Progenitor cell of endocrine pancreas (in vitro differentiated cells): ENCODE measurements around the gene FCGBP. TPM values are rescaled to one million over a fixed set of nuclear protein-coding genes. Genes with fewer than 3 reads are reported as not detected.

Experiments used
- DNase-seq: peaks from one replicate; pipeline ENCODE4 v3.0.0; 2021; ENCODE audit warnings: low spot score; ENCODE audit not compliant: unreplicated experiment
- H3K27ac Mint-ChIP-seq: 2 replicates; pipeline ENCODE4 v1.8.0; 2021; ENCODE audit warnings: mild to moderate bottlenecking, moderate library complexity, mixed read lengths
- H3K27me3 Mint-ChIP-seq: 2 replicates; pipeline ENCODE4 v1.8.0; 2021; ENCODE audit warnings: mixed read lengths
- H3K36me3 Mint-ChIP-seq: 2 replicates; pipeline ENCODE4 v1.8.0; 2022; ENCODE audit warnings: mixed read lengths; ENCODE audit not compliant: insufficient read depth
- H3K4me1 Mint-ChIP-seq: 2 replicates; pipeline ENCODE4 v1.8.0; 2021; ENCODE audit warnings: low read depth, mixed read lengths
- H3K4me3 Mint-ChIP-seq: 2 replicates; pipeline ENCODE4 v1.8.0; 2021; ENCODE audit warnings: low read depth, mild to moderate bottlenecking, moderate library complexity, mixed read lengths
- H3K9me3 Mint-ChIP-seq: 2 replicates; pipeline ENCODE4 v1.8.0; 2021; ENCODE audit warnings: low read depth, mixed read lengths
- total RNA-seq: library from RNA; stranded (reverse); gene quantifications from 2 replicates; pipeline ENCODE4 v1.2.1, GENCODE V29; 2021
- TF ChIP-seq, protein P1 (sequence below): fragments of 200-600 bp; sonication (generic); IDR thresholded peaks from one replicate; pipeline ENCODE4 v1.5.0; 2021; ENCODE audit warnings: antibody characterized with exemption, mild to moderate bottlenecking; ENCODE audit not compliant: unreplicated experiment

The FCGBP gene
- total RNA-seq, 1 donor from 2014 or later: 1.2 TPM

DNA sequence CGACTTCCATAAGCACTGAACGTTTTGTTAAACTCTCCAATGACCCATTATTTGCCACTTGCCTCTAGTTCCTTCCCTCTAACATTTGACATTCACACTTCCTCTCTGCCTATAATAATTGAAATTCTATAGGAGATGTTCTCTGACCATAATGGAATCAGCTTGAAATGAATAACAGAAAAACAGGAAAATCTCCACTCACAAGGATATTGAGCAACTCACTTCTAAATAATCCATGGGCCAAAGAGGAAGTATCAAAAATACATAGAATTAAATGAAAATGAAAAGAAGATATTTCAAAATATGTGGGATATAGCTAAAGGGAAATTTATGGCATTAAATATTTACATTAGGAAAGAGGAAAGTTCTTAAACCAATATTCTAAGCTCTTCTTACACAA, 3.4 kb upstream of the FCGBP start:
- peaks cover 27% of the 10 kb centered on the region for H3K4me1 Mint-ChIP-seq
- H3K36me3 Mint-ChIP-seq: peaks cover 3% of the 10 kb centered on the region
- peaks cover 9% of the 10 kb centered on the region for H3K9me3 Mint-ChIP-seq
- DNase-seq: no peak
- H3K4me3 Mint-ChIP-seq: no peak overlapping the region
- no peaks in the 10 kb centered on the region for H3K27me3 Mint-ChIP-seq
- peak overlapping the region; percentile 8 for H3K27ac Mint-ChIP-seq
- TF ChIP-seq, protein P1, sequence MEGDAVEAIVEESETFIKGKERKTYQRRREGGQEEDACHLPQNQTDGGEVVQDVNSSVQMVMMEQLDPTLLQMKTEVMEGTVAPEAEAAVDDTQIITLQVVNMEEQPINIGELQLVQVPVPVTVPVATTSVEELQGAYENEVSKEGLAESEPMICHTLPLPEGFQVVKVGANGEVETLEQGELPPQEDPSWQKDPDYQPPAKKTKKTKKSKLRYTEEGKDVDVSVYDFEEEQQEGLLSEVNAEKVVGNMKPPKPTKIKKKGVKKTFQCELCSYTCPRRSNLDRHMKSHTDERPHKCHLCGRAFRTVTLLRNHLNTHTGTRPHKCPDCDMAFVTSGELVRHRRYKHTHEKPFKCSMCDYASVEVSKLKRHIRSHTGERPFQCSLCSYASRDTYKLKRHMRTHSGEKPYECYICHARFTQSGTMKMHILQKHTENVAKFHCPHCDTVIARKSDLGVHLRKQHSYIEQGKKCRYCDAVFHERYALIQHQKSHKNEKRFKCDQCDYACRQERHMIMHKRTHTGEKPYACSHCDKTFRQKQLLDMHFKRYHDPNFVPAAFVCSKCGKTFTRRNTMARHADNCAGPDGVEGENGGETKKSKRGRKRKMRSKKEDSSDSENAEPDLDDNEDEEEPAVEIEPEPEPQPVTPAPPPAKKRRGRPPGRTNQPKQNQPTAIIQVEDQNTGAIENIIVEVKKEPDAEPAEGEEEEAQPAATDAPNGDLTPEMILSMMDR: no peak

DNA sequence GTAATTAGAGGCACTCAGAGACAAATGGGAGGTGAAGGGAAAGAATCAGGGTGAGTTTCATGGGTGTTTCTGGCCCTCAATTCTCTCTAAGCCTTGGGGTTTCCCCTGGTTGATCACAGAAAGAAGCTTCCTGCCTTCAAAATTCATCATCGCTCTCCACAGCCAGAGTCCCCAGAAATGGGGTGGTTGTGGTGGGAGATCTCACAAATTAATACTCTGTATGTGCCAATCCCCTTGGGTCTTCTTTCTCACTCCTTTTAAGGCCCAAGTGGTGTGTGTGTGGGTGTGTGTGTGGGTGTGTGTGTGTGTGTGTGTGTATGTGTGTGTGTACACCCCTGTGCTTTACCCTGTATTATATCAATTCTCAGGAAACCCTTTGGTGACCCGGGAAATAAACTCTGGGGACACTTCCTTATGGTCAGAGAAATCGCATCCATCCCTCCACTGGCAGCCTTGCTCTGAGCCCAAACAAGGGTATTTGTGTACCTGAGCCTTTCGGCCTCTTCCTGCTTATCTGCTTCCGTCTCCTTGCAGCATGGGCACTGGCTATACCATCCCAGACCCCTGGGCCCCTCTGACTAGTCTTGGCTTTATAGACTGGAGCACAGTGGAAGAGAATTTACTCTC, 2.8 kb upstream of the FCGBP start:
- no peak for DNase-seq
- Mint-ChIP-seq H3K36me3 (peaks cover 3% of the 10 kb centered on the region), H3K4me1 (peaks cover 23% of the 10 kb centered on the region), H3K4me3 (no peak overlapping the region), H3K9me3 (peaks cover 9% of the 10 kb centered on the region), H3K27me3 (no peaks in the 10 kb centered on the region), H3K27ac (peak overlapping the region; percentile 8)
- TF ChIP-seq, protein P1: no peak

GRCh38 chr19:39936622-39937021, 2.2 kb upstream of the FCGBP start:
- no peak for DNase-seq
- peaks cover 9% of the 10 kb centered on the region for H3K9me3 Mint-ChIP-seq
- TF ChIP-seq, protein P1: no peak
- no peak overlapping the region for H3K27ac Mint-ChIP-seq
- H3K4me1 Mint-ChIP-seq: peaks cover 17% of the 10 kb centered on the region
- H3K27me3 Mint-ChIP-seq: no peaks in the 10 kb centered on the region
- H3K36me3 Mint-ChIP-seq: peaks cover 3% of the 10 kb centered on the region
- H3K4me3 Mint-ChIP-seq: no peak overlapping the region

- Mint-ChIP-seq H3K27ac (peak overlapping the region; percentile 56), H3K4me3 (no peak overlapping the region), H3K4me1 (peaks cover 14% of the 10 kb centered on the region), H3K27me3 (no peaks in the 10 kb centered on the region), H3K9me3 (peaks cover 9% of the 10 kb centered on the region), H3K36me3 (peaks cover 3% of the 10 kb centered on the region)
- TF ChIP-seq, protein P1: no peak
- DNase-seq: no peak
Observed at GRCh38 chr19:39936020-39936419, 1.6 kb upstream of the FCGBP start.

DNA sequence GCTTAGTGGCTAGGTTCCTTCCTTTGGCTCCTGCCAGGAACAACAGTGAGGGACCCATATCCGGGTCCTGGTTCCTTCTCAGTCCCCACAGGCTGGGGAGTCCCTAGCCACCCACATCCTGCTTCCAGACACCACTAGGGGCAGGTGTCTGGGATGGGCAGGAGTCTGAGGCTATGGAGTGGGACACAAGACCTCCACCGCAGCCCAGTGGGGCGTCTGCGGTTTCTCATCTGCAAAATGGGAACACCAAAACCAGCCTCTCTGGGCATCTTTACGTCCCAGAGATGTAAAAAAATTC, 879 bp upstream of the FCGBP start:
- Mint-ChIP-seq H3K27ac (no peak overlapping the region), H3K9me3 (peaks cover 8% of the 10 kb centered on the region)

More for the DNA sequence above, 879 bp upstream of the FCGBP start:
- no peak for DNase-seq
- Mint-ChIP-seq H3K4me3 (no peak overlapping the region), H3K27me3 (no peaks in the 10 kb centered on the region), H3K4me1 (peaks cover 14% of the 10 kb centered on the region), H3K36me3 (peaks cover 2% of the 10 kb centered on the region)
- TF ChIP-seq, protein P1: no peak
